Lower leg skin (tissue), 4 donors: Measurements from ENCODE around the gene SRSF2. TPM values are rescaled to one million over a fixed set of nuclear protein-coding genes. Genes with fewer than 3 reads are reported as not detected.

Experiments used
- DNase-seq, 2 donors: peaks; one replicate each; pipeline ENCODE4 v3.0.0-alpha.2; 2019; ENCODE audit warnings: low spot score in 2 of 2
- H3K4me3 ChIP-seq: fragments of 200-600 bp; sonication (generic); 2 replicates; pipeline ENCODE4 v1.5.1; 2017; ENCODE audit warnings: mild to moderate bottlenecking, low read depth; ENCODE audit not compliant: poor library complexity, severe bottlenecking
- CTCF ChIP-seq, 3 donors: fragments of 450-650 bp; IDR thresholded peaks; one replicate each; pipeline ENCODE4 v1.5.1; 2016; ENCODE audit warnings: antibody characterized with exemption in 3 of 3, mild to moderate bottlenecking in 3 of 3, moderate library complexity in 2 of 3
- POLR2A ChIP-seq, 2 donors: fragments of 450-650 bp; IDR thresholded peaks; one replicate each; pipeline ENCODE4 v1.6.1; 2016 to 2017; ENCODE audit warnings: antibody characterized with exemption in 2 of 2, mild to moderate bottlenecking in 1 of 2, moderate library complexity in 1 of 2
- WGBS, 2 donors: methylation state at CpG; one replicate each; pipeline ENCODE4 v1.1.5; 2018; 5-methylcytosine and 5-hydroxymethylcytosine counted together
- intact Hi-C: fragments of 100-400 bp; cut with DNase I; formaldehyde crosslinking; loops from one replicate; pipeline ENCODE4 v1.15.0; 2023; ENCODE audit warnings: low total_unique reads
- total RNA-seq, 4 donors: library from RNA; depleted of rRNA; stranded (reverse); fragments of >200 nt; gene quantifications; one replicate each; pipeline ENCODE4 v1.1.0, GENCODE V29; 2016

SRSF2 gene
- total RNA-seq, 4 donors from 2014 or later = 179 to 260 (median 189) TPM

GRCh38 chr17:76696763-76697701, 40.1 kb downstream of the SRSF2 start:
- DNase-seq = no peak
- TF ChIP-seq CTCF (IDR thresholded peaks at IDR 0.05) (no peak), POLR2A (IDR thresholded peaks at IDR 0.05) (no peak)
- whole genome bisulfite sequencing, 2 donors = 71 to 75% methylated on average over 25 of the region's 25 CpGs
- intact Hi-C loops = no loop called here
- no peak overlapping the region for H3K4me3 ChIP-seq

DNA sequence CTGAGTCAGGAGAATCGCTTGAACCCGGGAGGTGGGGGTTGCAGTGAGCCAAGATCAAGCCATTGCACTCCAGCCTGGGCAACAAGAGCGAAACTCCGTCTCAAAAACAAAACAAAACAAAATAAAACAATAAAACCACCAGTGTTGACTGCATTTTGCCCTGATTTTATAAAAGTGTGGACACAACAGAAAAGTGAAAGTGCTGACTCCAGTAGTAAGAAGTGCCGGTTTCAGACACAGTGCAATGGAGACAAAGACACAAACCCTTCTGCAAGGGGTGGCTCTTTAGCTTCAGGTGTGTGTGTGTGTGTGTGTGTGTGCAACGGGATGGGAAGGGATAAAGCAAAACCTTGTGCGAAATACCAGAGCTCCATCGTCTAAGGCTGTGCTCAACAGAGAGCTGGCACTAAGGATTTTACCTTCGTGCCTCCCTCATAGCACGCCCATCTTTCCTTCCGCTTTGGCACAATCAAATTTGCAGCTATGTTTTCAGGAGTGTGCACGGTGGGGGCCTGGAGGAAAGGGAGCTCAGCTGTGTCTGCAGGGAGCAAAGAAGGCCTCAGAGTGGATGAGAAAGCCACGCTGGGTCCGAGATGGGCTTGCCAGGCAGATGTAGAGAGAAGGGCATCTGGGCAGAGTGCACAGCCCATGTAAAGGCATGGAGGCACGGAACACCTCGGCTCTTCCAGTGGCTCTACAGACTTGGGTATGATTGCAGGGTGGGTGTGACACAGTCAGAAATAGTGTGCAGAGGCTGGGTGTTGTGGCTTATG, 41.9 kb downstream of the SRSF2 start:
- DNase-seq = no peak
- WGBS, 2 donors = 55 to 58% methylated on average over 16 of the region's 16 CpGs
- intact Hi-C loops = no loop called here
- H3K4me3 ChIP-seq = no peak overlapping the region
- TF ChIP-seq POLR2A (IDR thresholded peaks at IDR 0.05) = no peak
- no peak for TF ChIP-seq CTCF (IDR thresholded peaks at IDR 0.05)

GRCh38 chr17:76691379-76692191, 45.5 kb downstream of the SRSF2 start:
- no peak overlapping the region for H3K4me3 ChIP-seq
- TF ChIP-seq POLR2A (IDR thresholded peaks at IDR 0.05) (no peak), CTCF (IDR thresholded peaks at IDR 0.05) (no peak)
- 92 to 95% methylated on average over 14 of the region's 14 CpGs for WGBS, 2 donors
- intact Hi-C loops = no loop called here
- no peak for DNase-seq

DNA sequence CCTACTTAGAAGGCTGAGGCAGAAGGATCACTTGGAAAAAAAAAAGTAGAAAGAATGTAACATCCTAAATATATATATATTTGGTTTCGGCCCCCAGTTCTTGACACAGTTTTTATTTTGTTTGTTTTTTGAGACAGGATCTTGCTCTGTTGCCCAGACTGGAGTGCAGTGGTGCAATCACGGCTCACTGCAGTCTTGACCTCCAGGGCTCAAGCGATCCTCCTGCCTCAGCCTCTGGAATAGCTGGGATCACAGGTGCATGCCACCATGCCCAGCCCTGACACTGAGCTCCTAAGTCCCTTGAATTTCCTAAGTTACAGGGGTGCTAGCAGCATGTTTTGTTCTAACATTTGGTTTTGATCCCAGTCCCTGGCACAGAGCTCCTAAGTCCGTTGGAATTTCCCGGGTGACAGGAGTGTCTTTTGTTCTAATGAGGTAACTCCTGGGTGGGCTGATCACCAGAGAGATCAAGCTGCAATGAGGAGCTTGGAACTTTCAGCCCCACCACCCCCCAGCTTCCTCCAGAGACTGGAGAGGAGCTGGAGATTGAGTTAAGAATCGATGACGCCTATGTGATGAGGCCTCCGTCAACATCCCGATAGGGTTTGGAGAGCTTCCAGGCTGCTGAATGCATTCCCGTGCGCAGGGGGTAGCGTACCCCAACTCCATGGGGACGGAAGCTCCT, 46.4 kb downstream of the SRSF2 start:
- WGBS, 2 donors = 85 to 86% methylated on average over 12 to 13 of the region's 13 CpGs
- TF ChIP-seq CTCF (IDR thresholded peaks at IDR 0.05) = no peak
- TF ChIP-seq POLR2A (IDR thresholded peaks at IDR 0.05) = no peak
- no peak overlapping the region for H3K4me3 ChIP-seq
- intact Hi-C loops = no loop called here
- no peak for DNase-seq

DNA sequence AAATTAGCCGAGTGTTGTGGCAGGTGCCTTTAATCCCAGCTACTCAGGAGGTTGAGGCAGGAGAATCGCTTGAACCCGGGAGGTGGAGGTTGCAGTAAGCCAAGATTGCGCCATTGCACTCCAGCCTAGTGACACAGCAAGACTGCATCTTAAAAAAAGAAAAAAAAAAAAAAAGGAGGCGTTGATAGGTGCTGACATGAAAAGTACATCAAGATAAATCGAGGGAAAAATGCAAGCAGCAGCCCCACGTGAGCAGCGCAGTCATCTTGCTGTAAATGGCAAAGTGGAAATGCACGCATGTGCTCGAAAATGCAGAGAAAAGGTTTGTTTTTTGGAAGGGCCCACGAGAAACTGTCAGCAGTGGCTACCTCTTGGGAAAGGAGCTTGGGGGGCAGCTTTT, 47.3 kb downstream of the SRSF2 start:
- no peak overlapping the region for H3K4me3 ChIP-seq
- intact Hi-C loops = no loop called here
- 88 to 91% methylated on average over 11 of the region's 11 CpGs for WGBS, 2 donors
- TF ChIP-seq POLR2A (IDR thresholded peaks at IDR 0.05) (no peak), CTCF (IDR thresholded peaks at IDR 0.05) (no peak)
- DNase-seq = no peak
